Thymus (tissue), 11 donors: ENCODE data around the gene CCDC159. TPM values are rescaled to one million over a fixed set of nuclear protein-coding genes. Genes with fewer than 3 reads are reported as not detected.
A peak's percentile ranks its signal among the peaks of the same experiment; 100 is the strongest.
"Not testable (repeated sequence)": the region's sequence is repeated elsewhere in the genome, so short reads cannot be mapped to it uniquely, and the experiment has no call there.

Experiments
- DNase-seq, 9 donors: peaks; one replicate each; pipeline ENCODE4 v3.0.0-alpha.2; 2013; ENCODE audit warnings: low spot score in 9 of 9, low read depth in 6 of 9, missing footprints in 1 of 9
- H3K27ac ChIP-seq, 2 donors: one replicate each; pipeline ENCODE4 v1.5.1; 2013; ENCODE audit warnings: control low read depth in 1 of 2, low read depth in 1 of 2, low read length in 1 of 2, mild to moderate bottlenecking in 1 of 2, moderate library complexity in 1 of 2
- H3K27me3 ChIP-seq, 2 donors: one replicate each; pipeline ENCODE4 v1.5.1; 2013; ENCODE audit warnings: low read length in 1 of 2; ENCODE audit not compliant: control insufficient read depth in 2 of 2, insufficient read depth in 1 of 2
- H3K36me3 ChIP-seq, 2 donors: one replicate each; pipeline ENCODE4 v1.5.1; 2013; ENCODE audit warnings: low read length in 1 of 2, mild to moderate bottlenecking in 1 of 2, moderate library complexity in 1 of 2; ENCODE audit not compliant: control insufficient read depth in 2 of 2, insufficient read depth in 2 of 2
- H3K4me1 ChIP-seq, 2 donors: one replicate each; pipeline ENCODE4 v1.5.1; 2013; ENCODE audit warnings: low read length in 2 of 2; ENCODE audit not compliant: control insufficient read depth in 2 of 2, insufficient read depth in 2 of 2
- H3K4me3 ChIP-seq, 2 donors: one replicate each; pipeline ENCODE4 v1.5.1; 2013; ENCODE audit warnings: low read length in 2 of 2, control low read depth in 1 of 2, mild to moderate bottlenecking in 1 of 2
- H3K9me3 ChIP-seq, 2 donors: one replicate each; pipeline ENCODE4 v1.5.1; 2013; ENCODE audit warnings: low read length in 1 of 2, mild to moderate bottlenecking in 1 of 2; ENCODE audit not compliant: control insufficient read depth in 2 of 2, insufficient read depth in 1 of 2
- WGBS: extraction: QIAGEN DNeasy Blood & Tissue Kit; methylation state at CpG from one replicate; pipeline ENCODE4 v1.1.7; 2013; 5-methylcytosine and 5-hydroxymethylcytosine counted together
- polyA plus RNA-seq: library from polyadenylated mRNA; stranded (reverse); fragments of 200-250 nt; gene quantifications from one replicate; pipeline ENCODE4 v1.2.3, GENCODE V29; 2013
- total RNA-seq: library from RNA; stranded (reverse); fragments of 120-200 nt; gene quantifications from one replicate; pipeline ENCODE4 v1.2.4, GENCODE V29; 2013
- donor health status: healthy.

The CCDC159 gene
- total and polyA plus RNA-seq, 2 donors = 9.4 to 56.9 TPM

DNA sequence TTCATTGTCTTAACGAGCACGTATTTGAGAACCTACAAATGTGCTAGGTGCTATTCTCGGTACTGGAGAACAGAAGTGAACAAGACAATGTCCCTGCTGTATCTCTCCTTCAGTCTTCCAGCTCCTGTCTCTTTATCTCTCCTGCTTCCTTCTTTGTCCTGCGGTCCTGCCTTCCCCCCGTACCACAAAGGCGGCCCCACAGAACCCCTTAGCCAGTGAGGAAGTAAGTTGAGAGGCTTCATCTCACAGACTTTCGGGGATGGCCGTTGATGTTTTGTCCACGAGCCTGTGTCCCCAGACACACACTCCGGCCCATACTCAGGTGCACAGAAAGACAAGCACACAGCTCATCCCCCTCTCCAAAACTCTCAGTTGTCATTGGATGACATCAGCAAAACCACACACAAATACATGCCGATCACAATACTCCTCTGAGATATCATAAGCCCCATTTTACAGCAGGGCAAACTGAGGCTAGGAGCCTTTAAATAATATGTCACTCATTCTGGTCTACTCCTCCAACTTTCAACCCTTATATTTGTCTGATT lies 27.6 kb downstream of the CCDC159 start:
- H3K9me3 ChIP-seq = no peaks in the 10 kb centered on the region
- 10% methylated on average over 11 of the region's 11 CpGs for WGBS
- peak overlapping the region; percentile 46 to 95 for H3K27ac ChIP-seq
- peak overlapping the region; percentile 72 to 90 for H3K4me3 ChIP-seq
- H3K27me3 ChIP-seq = no peaks in the 10 kb centered on the region
- H3K4me1 ChIP-seq = peaks cover 14 to 35% of the 10 kb centered on the region in 2 donors
- no peak for DNase-seq
- H3K36me3 ChIP-seq = peaks cover 6 to 14% of the 10 kb centered on the region in 2 donors

DNA sequence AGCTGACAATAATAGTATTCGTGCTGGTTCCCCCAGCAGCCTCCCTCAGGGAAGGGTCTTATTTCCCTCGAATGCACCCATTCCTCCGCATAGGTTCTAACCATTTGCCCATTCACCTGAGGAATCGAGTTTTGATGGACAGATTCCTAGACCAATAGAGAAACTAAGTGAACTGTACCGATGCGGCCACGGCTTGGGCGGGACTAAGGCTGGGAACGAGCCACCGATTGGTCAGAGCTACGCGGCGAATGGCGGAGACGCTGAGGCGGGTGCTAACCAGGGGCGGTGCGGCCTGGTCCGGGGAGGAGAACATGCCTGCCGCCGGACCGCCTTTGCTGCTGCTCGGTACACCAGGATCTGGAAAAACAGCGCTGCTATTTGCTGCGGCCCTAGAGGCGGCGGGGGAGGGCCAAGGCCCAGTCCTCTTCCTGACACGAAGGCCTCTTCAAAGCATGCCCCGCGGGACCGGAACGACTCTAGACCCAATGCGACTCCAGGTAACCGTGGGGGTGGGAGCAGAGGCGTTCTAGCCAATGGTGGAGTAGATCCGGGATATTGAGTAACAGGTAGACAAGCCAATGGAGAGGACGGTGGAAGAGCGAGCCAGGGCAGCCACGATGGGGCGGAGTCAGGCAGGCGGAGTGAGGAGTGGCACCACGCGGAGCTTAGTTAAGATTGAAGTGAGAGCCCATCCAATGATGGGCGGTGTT lies 28.3 kb downstream of the CCDC159 start, which contains the start of gene SWSAP1:
SWSAP1 (plus strand) TSS at position 234 of the 710 bp plus-strand sequence; CDS start at position 249, 15 bp downstream.
- WGBS = under 1% methylated on average over 44 of the region's 44 CpGs
- Histone ChIP-seq H3K9me3 (no peaks in the 10 kb centered on the region), H3K4me3 (peak within 1 kb of the TSS; percentile 72 to 90), H3K27me3 (no peaks in the 10 kb centered on the region), H3K4me1 (peaks cover 14 to 35% of the 10 kb centered on the region in 2 donors), H3K27ac (peak within 1 kb of the TSS; percentile 98 to 99), H3K36me3 (peaks cover 6 to 14% of the 10 kb centered on the region in 2 donors)
- peak; percentile 97 to 100 (median 98) for DNase-seq

DNA sequence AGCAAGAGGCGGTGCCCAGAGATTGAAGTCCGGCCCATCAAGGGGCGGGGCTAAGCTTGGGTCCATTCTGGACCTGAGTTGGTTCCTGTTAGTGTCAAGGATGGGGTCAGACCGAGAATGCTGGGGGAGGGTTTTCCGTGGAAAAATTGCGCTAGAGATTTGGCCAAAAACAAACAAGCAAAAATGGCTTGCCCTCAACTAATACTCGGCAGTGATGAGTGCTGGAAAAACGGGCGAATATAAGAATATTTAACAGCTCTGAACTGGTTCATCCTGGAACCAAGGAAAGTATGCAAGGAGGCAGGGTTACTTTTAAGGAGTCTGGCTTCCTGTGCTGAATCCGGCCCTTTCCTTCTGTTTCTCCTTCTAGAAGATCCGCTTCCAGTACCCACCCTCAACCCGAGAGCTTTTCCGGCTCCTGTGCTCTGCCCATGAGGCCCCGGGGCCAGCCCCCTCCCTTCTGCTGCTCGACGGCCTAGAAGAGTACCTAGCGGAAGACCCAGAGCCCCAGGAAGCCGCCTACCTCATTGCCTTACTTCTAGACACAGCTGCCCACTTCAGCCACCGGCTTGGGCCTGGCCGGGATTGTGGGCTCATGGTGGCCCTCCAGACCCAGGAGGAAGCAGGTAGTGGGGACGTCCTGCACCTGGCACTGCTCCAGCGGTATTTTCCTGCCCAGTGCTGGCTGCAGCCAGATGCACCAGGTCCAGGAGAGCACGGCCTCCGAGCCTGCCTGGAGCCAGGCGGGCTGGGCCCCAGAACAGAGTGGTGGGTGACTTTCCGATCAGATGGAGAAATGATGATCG lies 29.0 kb downstream of the CCDC159 start:
- H3K27ac ChIP-seq = peak overlapping the region; percentile 98
- DNase-seq = peak in 8 of 9 donors; percentile 55 to 93 (median 82)
- peaks cover 6 to 14% of the 10 kb centered on the region in 2 donors for H3K36me3 ChIP-seq
- WGBS = 8% methylated on average over 27 of the region's 27 CpGs
- H3K4me3 ChIP-seq = peak overlapping the region; percentile 72 to 90
- peaks cover 19 to 40% of the 10 kb centered on the region in 2 donors for H3K4me1 ChIP-seq
- H3K27me3 ChIP-seq = no peaks in the 10 kb centered on the region
- H3K9me3 ChIP-seq = no peaks in the 10 kb centered on the region

DNA sequence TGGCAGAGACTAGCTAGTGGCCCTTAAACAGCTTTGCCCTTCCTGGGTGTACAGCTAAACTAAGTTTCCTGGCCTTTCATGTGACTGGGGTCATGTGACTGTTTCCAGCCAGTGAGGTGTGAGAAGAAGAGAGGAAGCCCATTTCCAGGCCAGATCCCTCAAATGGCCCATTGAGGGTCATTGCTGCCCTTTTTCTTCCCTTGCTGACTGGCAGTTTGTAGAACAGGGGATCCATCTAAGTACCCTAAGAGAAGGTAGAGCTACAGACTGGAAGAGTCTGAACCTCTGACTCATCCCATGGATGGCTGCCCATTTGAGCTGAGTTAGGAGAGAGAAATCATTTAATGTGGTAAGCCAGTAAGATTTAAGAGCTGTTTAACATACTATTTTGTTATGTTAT lies 30.9 kb downstream of the CCDC159 start:
- peaks cover 0 to 8% of the 10 kb centered on the region in 2 donors for H3K9me3 ChIP-seq
- DNase-seq = peak in 1 of 9 donors; percentile 51
- H3K27me3 ChIP-seq = peaks cover 6 to 10% of the 10 kb centered on the region in 2 donors
- H3K4me3 ChIP-seq = no peak overlapping the region
- peaks cover 21 to 55% of the 10 kb centered on the region in 2 donors for H3K4me1 ChIP-seq
- H3K27ac ChIP-seq = peak overlapping the region; percentile 14 to 53
- peaks cover 6 to 14% of the 10 kb centered on the region in 2 donors for H3K36me3 ChIP-seq

DNA sequence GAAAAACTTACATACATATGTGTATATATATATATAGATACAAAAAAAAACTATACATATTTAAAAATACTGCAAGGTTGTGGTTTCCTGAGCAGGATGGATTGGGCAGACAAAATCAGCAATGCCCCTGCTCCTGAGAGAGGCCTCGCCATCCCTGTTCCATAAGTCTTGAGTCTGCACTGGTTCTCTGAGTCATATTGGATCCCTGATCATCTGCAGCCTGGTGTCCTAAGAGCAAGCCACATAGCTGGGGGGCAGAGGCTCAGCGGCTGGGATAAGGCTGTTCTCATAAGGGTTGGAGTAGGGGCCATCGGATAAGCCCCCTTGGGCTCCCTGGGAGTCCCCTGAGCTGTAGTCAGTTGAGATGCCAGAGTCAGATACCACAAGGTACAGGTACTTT lies 31.4 kb downstream of the CCDC159 start:
- Histone ChIP-seq H3K4me1 (peaks cover 21 to 57% of the 10 kb centered on the region in 2 donors), H3K4me3 (no peak overlapping the region), H3K36me3 (peaks cover 6 to 14% of the 10 kb centered on the region in 2 donors), H3K27me3 (peaks cover 10 to 15% of the 10 kb centered on the region in 2 donors), H3K27ac (no peak overlapping the region), H3K9me3 (peaks cover 0 to 9% of the 10 kb centered on the region in 2 donors)
- DNase-seq = no peak
- 97% methylated on average over 3 of the region's 3 CpGs for WGBS

DNA sequence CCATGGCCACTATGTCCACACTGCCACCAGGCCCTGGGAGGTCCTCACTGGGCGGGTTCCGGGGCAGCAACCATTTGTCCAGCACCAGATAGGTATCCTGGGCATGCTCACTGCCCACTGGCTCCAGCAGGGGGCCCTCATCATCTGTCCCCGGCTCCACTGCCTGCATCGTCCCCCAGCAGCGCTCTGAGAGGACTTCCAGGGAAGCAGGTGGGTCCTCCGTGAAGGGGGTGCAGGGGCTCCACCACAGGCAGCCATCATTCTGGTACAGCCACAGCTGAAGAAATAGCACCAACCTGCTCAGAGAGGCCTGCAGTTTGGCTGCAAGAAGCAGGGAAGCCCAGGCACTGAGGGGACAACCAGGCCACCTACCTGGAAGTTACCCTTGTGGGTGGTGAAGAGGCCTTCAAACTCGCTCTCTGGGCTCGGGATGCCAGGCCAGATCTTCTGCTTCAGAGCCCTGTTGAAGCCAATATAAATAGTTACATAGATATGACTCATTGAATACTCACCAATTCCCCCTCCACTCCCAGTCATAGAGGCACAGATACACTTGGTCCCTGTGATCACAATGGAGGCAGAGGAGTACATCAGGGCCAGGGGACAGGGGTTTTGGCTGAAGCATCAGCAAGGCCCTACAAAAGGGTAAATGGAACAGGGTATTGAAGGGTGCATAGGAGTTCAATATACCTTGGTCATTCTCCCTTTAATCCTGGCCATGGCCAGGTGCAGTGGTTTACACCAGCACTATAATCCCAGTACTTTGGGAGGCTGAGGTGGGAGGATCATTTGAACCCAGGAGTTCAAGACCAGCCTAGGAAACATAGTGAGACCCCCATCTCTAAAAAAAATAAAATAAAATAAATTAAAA lies 32.2 kb downstream of the CCDC159 start:
- H3K27ac ChIP-seq = no peak overlapping the region
- peaks cover 21 to 60% of the 10 kb centered on the region in 2 donors for H3K4me1 ChIP-seq
- DNase-seq = no peak

DNA sequence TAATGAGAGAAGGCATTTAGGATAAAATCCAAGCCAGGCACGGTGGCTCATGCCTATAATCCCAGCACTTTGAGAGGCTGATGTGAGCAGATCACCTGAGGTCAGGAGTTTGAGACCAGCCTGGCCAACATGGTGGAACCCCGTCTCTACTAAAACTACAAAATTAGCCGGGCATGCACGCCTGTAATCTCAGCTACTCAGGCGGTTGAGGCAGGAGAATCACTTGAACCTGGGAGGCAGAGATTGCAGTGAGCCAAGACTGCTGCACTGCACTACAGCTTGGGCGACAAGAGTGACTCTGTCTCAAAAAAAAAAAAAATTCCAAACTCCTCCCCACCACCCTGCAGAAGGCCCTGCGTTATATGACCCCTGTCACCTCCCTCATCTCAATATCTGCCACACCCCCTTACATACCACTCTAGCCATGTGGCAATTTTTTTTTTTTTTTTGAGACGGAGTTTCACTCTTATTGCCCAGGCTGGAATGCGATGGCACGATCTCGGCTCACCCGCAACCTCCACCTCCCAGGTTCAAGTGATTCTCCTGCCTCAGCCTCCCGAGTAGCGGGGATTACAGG lies 33.0 kb downstream of the CCDC159 start:
- H3K27ac ChIP-seq, H3K4me3 ChIP-seq, DNase-seq: not testable (repeated sequence)
- Histone ChIP-seq H3K36me3 (peaks cover 6 to 14% of the 10 kb centered on the region in 2 donors), H3K27me3 (peaks cover 26 to 31% of the 10 kb centered on the region in 2 donors), H3K9me3 (peaks cover 0 to 19% of the 10 kb centered on the region in 2 donors), H3K4me1 (peaks cover 18 to 57% of the 10 kb centered on the region in 2 donors)
- 98% methylated on average over 14 of the region's 14 CpGs for WGBS

More for the DNA sequence above, 32.2 kb downstream of the CCDC159 start:
- WGBS = 83% methylated on average over 8 of the region's 8 CpGs
- Histone ChIP-seq H3K9me3 (peaks cover 0 to 14% of the 10 kb centered on the region in 2 donors), H3K4me3 (no peak overlapping the region), H3K36me3 (peaks cover 6 to 14% of the 10 kb centered on the region in 2 donors), H3K27me3 (peaks cover 18 to 23% of the 10 kb centered on the region in 2 donors)

DNA sequence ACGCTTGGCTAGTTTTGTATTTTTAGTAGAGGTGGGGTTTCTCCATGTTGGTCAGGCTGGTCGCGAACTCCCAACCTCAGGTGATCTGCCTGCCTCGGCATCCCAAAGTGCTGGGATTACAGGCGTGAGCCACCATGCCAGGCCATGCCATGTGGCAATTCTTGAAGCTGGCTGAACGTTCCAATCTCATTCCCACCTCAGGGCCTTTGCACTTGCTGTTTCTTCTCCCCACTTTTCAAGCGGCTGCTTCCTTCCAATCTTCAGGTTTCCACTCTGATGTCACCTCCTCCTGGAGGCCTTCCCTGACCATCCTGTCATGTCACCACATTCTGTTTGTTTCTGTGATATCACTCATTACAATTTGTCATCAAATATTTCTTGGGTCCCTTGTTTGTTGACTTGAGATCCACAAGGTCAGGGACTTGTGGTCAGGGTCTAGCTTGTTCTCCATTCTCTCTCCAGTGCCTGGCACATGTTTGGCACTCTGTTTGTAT lies 33.6 kb downstream of the CCDC159 start:
- Histone ChIP-seq H3K27ac (no peak overlapping the region), H3K9me3 (peaks cover 0 to 19% of the 10 kb centered on the region in 2 donors), H3K36me3 (peaks cover 6 to 14% of the 10 kb centered on the region in 2 donors), H3K4me1 (peaks cover 18 to 57% of the 10 kb centered on the region in 2 donors), H3K27me3 (peaks cover 30 to 37% of the 10 kb centered on the region in 2 donors), H3K4me3 (no peak overlapping the region)
- WGBS = 99% methylated on average over 7 of the region's 7 CpGs
- DNase-seq = no peak
